H1 (cell line): Measurements from ENCODE around the gene TOM1L2. TPM values are rescaled to one million over a fixed set of nuclear protein-coding genes. Genes with fewer than 3 reads are reported as not detected.

ENCODE experiments used
- CTCF ChIA-PET: fragments of 300-600 bp; sonication (Branson Sonifier 250); formaldehyde crosslinking; loops from one replicate; lab custom pipeline; 2021; ENCODE audit not compliant: partially characterized antibody; lab: Charles Lee
- POLR2A ChIA-PET: fragments of 300-600 bp; sonication (Branson Sonifier 250); formaldehyde crosslinking; loops from one replicate; lab custom pipeline; 2021; ENCODE audit warnings: inconsistent platforms; ENCODE audit not compliant: partially characterized antibody; lab: Charles Lee
- DNase-seq, 2 experiments: peaks; one replicate each; pipeline versions ENCODE4 v3.0.0 to v3.0.0-alpha.2; 2010 to 2022; ENCODE audit warnings: low spot score in 2 of 2, low read depth in 1 of 2, mixed read lengths in 1 of 2
- FAIRE-seq: peaks from 2 replicates; lab custom pipeline; 2011; peaks lifted over from hg19 to GRCh38; lab: Jason Lieb, UNC
- H2AFZ ChIP-seq: 2 replicates; pipeline ENCODE4 v1.8.1; 2012; ENCODE audit warnings: low read length, inconsistent platforms
- H2AK5ac ChIP-seq: 2 replicates; pipeline ENCODE4 v1.6.1; 2013; ENCODE audit warnings: low read depth, low read length
- H2BK120ac ChIP-seq: replicated peaks from 2 replicates; pipeline ENCODE3; 2013; ENCODE audit warnings: low read depth, low read length, inconsistent platforms
- H2BK12ac ChIP-seq: 2 replicates; pipeline ENCODE4 v1.6.1; 2013; ENCODE audit warnings: low read depth, low read length
- H2BK15ac ChIP-seq: 2 replicates; pipeline ENCODE4 v1.6.1; 2013; ENCODE audit warnings: low read length
- H2BK20ac ChIP-seq: 2 replicates; pipeline ENCODE4 v1.6.1; 2013; ENCODE audit warnings: low read length
- H2BK5ac ChIP-seq: 2 replicates; pipeline ENCODE4 v1.6.1; 2013; ENCODE audit warnings: low read depth, low read length
- H3K14ac ChIP-seq: 2 replicates; pipeline ENCODE4 v1.6.1; 2013; ENCODE audit warnings: inconsistent platforms; ENCODE audit not compliant: insufficient read length
- H3K18ac ChIP-seq: 2 replicates; pipeline ENCODE4 v1.6.1; 2013; ENCODE audit warnings: low read length; ENCODE audit errors: extremely low read depth
- H3K23ac ChIP-seq: 2 replicates; pipeline ENCODE4 v1.6.1; 2013; ENCODE audit warnings: inconsistent platforms; ENCODE audit not compliant: insufficient read length
- H3K23me2 ChIP-seq: 2 replicates; pipeline ENCODE4 v1.6.1; 2013; ENCODE audit warnings: low read depth, low read length
- H3K27ac ChIP-seq: 2 replicates; pipeline ENCODE4 v1.6.1; 2011; ENCODE audit warnings: low read depth, low read length, inconsistent platforms
- H3K27me3 ChIP-seq, 4 experiments: replicated peaks in 1 of 4; 1 replicate in 1 of 4; 2 replicates in 3 of 4; pipeline versions ENCODE4 v1.6.1 to v1.8.1; 2011 to 2013; ENCODE audit warnings: low read length in 3 of 4, mild to moderate bottlenecking in 3 of 4, inconsistent platforms in 2 of 4, mixed read lengths in 2 of 4, moderate library complexity in 1 of 4; ENCODE audit not compliant: control insufficient read depth in 3 of 4, insufficient read depth in 3 of 4; ENCODE audit errors: extremely low read depth in 1 of 4
- H3K36me3 ChIP-seq, 4 experiments: 2 replicates each; pipeline versions ENCODE4 v1.6.1 to v1.8.1; 2011 to 2013; ENCODE audit warnings: mild to moderate bottlenecking in 4 of 4, low read length in 3 of 4, moderate library complexity in 2 of 4, control low read depth in 1 of 4, inconsistent platforms in 1 of 4; ENCODE audit not compliant: insufficient read depth in 4 of 4, control insufficient read depth in 2 of 4
- H3K4ac ChIP-seq: replicated peaks from 2 replicates; pipeline ENCODE3; 2013; ENCODE audit warnings: low read length, low read depth, mixed read lengths, inconsistent platforms; ENCODE audit not compliant: insufficient read length
- H3K4me1 ChIP-seq, 4 experiments: replicated peaks in 1 of 4; 1 replicate in 1 of 4; 2 replicates in 3 of 4; pipeline versions ENCODE4 v1.6.1 to v1.8.1; 2011 to 2013; ENCODE audit warnings: low read length in 3 of 4, inconsistent platforms in 2 of 4, mixed read lengths in 1 of 4; ENCODE audit not compliant: insufficient read depth in 4 of 4, control insufficient read depth in 3 of 4
- H3K4me2 ChIP-seq, 2 experiments: 2 replicates each; pipeline versions ENCODE4 v1.6.1 to v1.8.1; 2011 to 2013; ENCODE audit warnings: low read depth in 2 of 2, low read length in 2 of 2, control low read depth in 1 of 2, inconsistent platforms in 1 of 2, mild to moderate bottlenecking in 1 of 2; ENCODE audit not compliant: insufficient read depth in 1 of 2
- H3K4me3 ChIP-seq, 4 experiments: fragments of 200-600, 300-600 bp in 1 of 4; sonication (generic), shearing (Covaris generic), sonication (Bioruptor Twin) in 1 of 4; 2 replicates each; pipeline versions ENCODE4 v1.5.1 to v1.8.1; 2011 to 2016; ENCODE audit warnings: low read length in 4 of 4, low read depth in 3 of 4, control low read depth in 2 of 4, inconsistent platforms in 2 of 4, mild to moderate bottlenecking in 2 of 4, mixed read lengths in 1 of 4, moderate library complexity in 1 of 4; ENCODE audit not compliant: insufficient read depth in 2 of 4; ENCODE audit errors: extremely low read depth in 1 of 4
- H3K56ac ChIP-seq: replicated peaks from 2 replicates; pipeline ENCODE3; 2013; ENCODE audit warnings: low read depth, mild to moderate bottlenecking, mixed read lengths, low read length, inconsistent platforms; ENCODE audit not compliant: insufficient read length
- H3K79me1 ChIP-seq: 2 replicates; pipeline ENCODE4 v1.6.1; 2013; ENCODE audit warnings: low read depth, low read length, control low read depth
- H3K79me2 ChIP-seq, 2 experiments: 2 replicates each; pipeline versions ENCODE4 v1.6.1 to v1.8.1; 2012 to 2013; ENCODE audit warnings: low read length in 2 of 2, mild to moderate bottlenecking in 2 of 2, inconsistent platforms in 1 of 2; ENCODE audit not compliant: insufficient read depth in 2 of 2, control insufficient read depth in 1 of 2
- H3K9ac ChIP-seq, 4 experiments: replicated peaks in 1 of 4; 1 replicate in 1 of 4; 2 replicates in 3 of 4; pipeline versions ENCODE4 v1.6.1 to v1.8.1; 2011 to 2013; ENCODE audit warnings: low read depth in 3 of 4, low read length in 3 of 4, control low read depth in 2 of 4, mild to moderate bottlenecking in 2 of 4, moderate library complexity in 2 of 4, inconsistent platforms in 1 of 4; ENCODE audit errors: extremely low read depth in 1 of 4
- H3K9me3 ChIP-seq, 2 experiments: 2 replicates each; pipeline versions ENCODE4 v1.6.1 to v1.8.1; 2012 to 2013; ENCODE audit warnings: mild to moderate bottlenecking in 2 of 2, moderate library complexity in 2 of 2, control low read depth in 1 of 2, inconsistent platforms in 1 of 2, low read depth in 1 of 2, low read length in 1 of 2, mixed read lengths in 1 of 2; ENCODE audit not compliant: insufficient read depth in 2 of 2
- H4K20me1 ChIP-seq, 2 experiments: replicated peaks in 1 of 2; 2 replicates each; pipeline versions ENCODE3 to v1.8.1; 2011 to 2013; ENCODE audit warnings: inconsistent platforms in 2 of 2, low read length in 2 of 2, mild to moderate bottlenecking in 1 of 2; ENCODE audit not compliant: insufficient read depth in 2 of 2, control insufficient read depth in 1 of 2
- H4K5ac ChIP-seq: 2 replicates; pipeline ENCODE4 v1.6.1; 2013; ENCODE audit warnings: low read length, low read depth, mixed read lengths, inconsistent platforms; ENCODE audit not compliant: insufficient read length
- H4K8ac ChIP-seq: 2 replicates; pipeline ENCODE4 v1.8.0; 2013; ENCODE audit warnings: mild to moderate bottlenecking, moderate library complexity, low read length, inconsistent platforms; ENCODE audit not compliant: insufficient read depth; ENCODE audit errors: extremely low read depth
- H4K91ac ChIP-seq: replicated peaks from 2 replicates; pipeline ENCODE3; 2013; ENCODE audit warnings: low read length, mixed read lengths, inconsistent platforms; ENCODE audit not compliant: insufficient read length
- ASH2L ChIP-seq: fragments of 200-600, 300-600 bp; sonication (generic); IDR thresholded peaks from one replicate; pipeline ENCODE4 v1.7.1; 2017; ENCODE audit warnings: low read length
- CHD1 ChIP-seq: IDR thresholded peaks from 2 replicates; pipeline ENCODE4 v1.6.1; 2012; ENCODE audit warnings: low read depth, low read length, improper control_type of control experiment
- EP300 ChIP-seq, 2 experiments: IDR thresholded peaks; 1 replicate in 1 of 2; 2 replicates in 1 of 2; pipeline ENCODE4 v1.6.1; 2011 to 2012; ENCODE audit warnings: low read depth in 2 of 2, low read length in 2 of 2, mild to moderate bottlenecking in 2 of 2, borderline replicate concordance in 1 of 2, inconsistent platforms in 1 of 2, moderate library complexity in 1 of 2
- HDAC6 ChIP-seq: IDR thresholded peaks from one replicate; pipeline ENCODE4 v1.7.1; 2012; ENCODE audit warnings: low read depth, mild to moderate bottlenecking, inconsistent platforms, low read length, moderate library complexity
- KDM4A ChIP-seq: IDR thresholded peaks from one replicate; pipeline ENCODE4 v1.7.1; 2012; ENCODE audit warnings: low read depth, mild to moderate bottlenecking, moderate library complexity, low read length, inconsistent platforms; ENCODE audit not compliant: severe bottlenecking
- MAX ChIP-seq: IDR thresholded peaks from 2 replicates; pipeline ENCODE4 v1.6.1; 2012; ENCODE audit warnings: inconsistent platforms
- NANOG ChIP-seq: IDR thresholded peaks from 2 replicates; pipeline ENCODE4 v1.6.1; 2011; ENCODE audit warnings: low read length, low read depth, mild to moderate bottlenecking, inconsistent platforms; ENCODE audit not compliant: insufficient read depth, poor library complexity, severe bottlenecking
- POLR2A ChIP-seq, 2 experiments: IDR thresholded peaks; 1 replicate in 1 of 2; 2 replicates in 1 of 2; pipeline ENCODE4 v1.6.1; 2011; ENCODE audit warnings: low read depth in 2 of 2, low read length in 2 of 2, mild to moderate bottlenecking in 2 of 2; ENCODE audit errors: control extremely low read depth in 1 of 2
- RXRA ChIP-seq: IDR thresholded peaks from 2 replicates; pipeline ENCODE4 v1.6.1; 2011; ENCODE audit warnings: low read depth, mild to moderate bottlenecking, low read length, moderate library complexity; ENCODE audit not compliant: insufficient read depth
- SIRT6 ChIP-seq: IDR thresholded peaks from one replicate; pipeline ENCODE4 v1.7.1; 2012; ENCODE audit warnings: low read length, inconsistent platforms
- SUZ12 ChIP-seq: fragments of 200-600 bp; sonication (generic); IDR thresholded peaks from 2 replicates; pipeline ENCODE4 v1.6.1; 2012; ENCODE audit warnings: mild to moderate bottlenecking, inconsistent platforms, low read length, moderate library complexity, mixed read lengths
- TAF1 ChIP-seq: IDR thresholded peaks from 2 replicates; pipeline ENCODE4 v1.6.1; 2011; ENCODE audit warnings: mild to moderate bottlenecking, low read depth, low read length
- YY1 ChIP-seq: IDR thresholded peaks from 2 replicates; pipeline ENCODE4 v1.6.1; 2011; ENCODE audit warnings: low read depth, mild to moderate bottlenecking, low read length
- WGBS, 2 experiments: shearing (Covaris generic) in 1 of 2; methylation state at CpG; one replicate each; pipeline versions ENCODE4 v1.1.6 to v1.1.7; 2013 to 2015; ENCODE audit warnings: low lambda C conversion rate in 2 of 2, mixed read lengths in 2 of 2, inconsistent platforms in 1 of 2, low coverage in 1 of 2, missing lambda C conversion rate in 1 of 2; ENCODE audit not compliant: insufficient replicate concordance in 2 of 2, insufficient coverage in 1 of 2, insufficient read length in 1 of 2; ENCODE audit errors: extremely low coverage in 1 of 2, missing lambda C conversion rate in 1 of 2; 5-methylcytosine and 5-hydroxymethylcytosine counted together
- polyA plus RNA-seq, 7 experiments: library from polyadenylated mRNA; depleted of rRNA in 3 of 7; stranded (reverse) in 5 of 7; unstranded in 2 of 7; fragments of >200 nt in 5 of 7; fragments of 200-250 nt in 2 of 7; gene quantifications; 1 replicate in 5 of 7; 2 replicates in 1 of 7; 4 replicates in 1 of 7; pipeline versions ENCODE4 v1.2.1 to v1.2.3, GENCODE V29; 2011 to 2013; ENCODE audit warnings: missing spikeins in 2 of 7, mixed read lengths in 2 of 7
- total RNA-seq: library from RNA; stranded (reverse); fragmentation: NEBNext Ultra II Directional; extraction: Animal tissue kit (Norgen Biotek cat#: 25700); gene quantifications from 2 replicates; pipeline ENCODE4 v1.2.1, GENCODE V29; 2021

TOM1L2 gene
- total and polyA plus RNA-seq, 2 of the 8 experiments (the other 6 are each of a cell fraction or from before 2014, with no cell fraction given), result 2.0 to 3.4 TPM

GRCh38 chr17:18008496-18009268, 36.5 kb upstream of the TOM1L2 start:
- H3K14ac ChIP-seq, result no peak overlapping the region
- no peak overlapping the region for H2AK5ac ChIP-seq
- no peak overlapping the region for H4K5ac ChIP-seq
- DNase-seq, result no peak
- H3K56ac ChIP-seq, result no peak overlapping the region
- no peak overlapping the region for H4K8ac ChIP-seq
- no peak overlapping the region for H3K4me3 ChIP-seq
- H2AFZ ChIP-seq, result no peak overlapping the region
- no peak for FAIRE-seq
- H2BK12ac ChIP-seq, result no peak overlapping the region
- no peak overlapping the region for H2BK5ac ChIP-seq
- H3K79me2 ChIP-seq, result no peaks in the 10 kb centered on the region
- CTCF ChIA-PET, result interaction anchor here (0.6 to 7.8 kb wide), 8 partner anchors 10 to 120 kb away, joined by 3 to 49 read pairs (median 4); no protein-coding TSS in a partner anchor
- no peaks in the 10 kb centered on the region for H3K9me3 ChIP-seq
- no peak overlapping the region for H3K9ac ChIP-seq
- H3K79me1 ChIP-seq, result no peaks in the 10 kb centered on the region; the same call in 1 of the 2 replicates
- H3K36me3 ChIP-seq, result no peaks in the 10 kb centered on the region; a peak in 1 of 8 replicates
- POLR2A ChIA-PET, result interaction anchor here (0.9 to 3.3 kb wide), 2 partner anchors 8 to 19 kb away, joined by 3 to 16 read pairs; no protein-coding TSS in a partner anchor
- peaks cover 0 to 5% of the 10 kb centered on the region in 2 experiments for H4K20me1 ChIP-seq
- peaks cover 0 to 7% (median 0%) of the 10 kb centered on the region in 4 experiments; a peak in 1 of 7 replicates for H3K4me1 ChIP-seq
- H3K27ac ChIP-seq, result no peak overlapping the region
- 90% methylated on average over 5 of the region's 5 CpGs; no CpG with 5 or more reads in 1 of the 2 experiments for WGBS, 2 experiments
- H3K23me2 ChIP-seq, result no peaks in the 10 kb centered on the region
- H4K91ac ChIP-seq, result no peak overlapping the region
- H2BK15ac ChIP-seq, result no peak overlapping the region
- H2BK20ac ChIP-seq, result no peak overlapping the region
- H3K4ac ChIP-seq, result no peak overlapping the region
- no peak overlapping the region for H2BK120ac ChIP-seq
- H3K27me3 ChIP-seq, result no peaks in the 10 kb centered on the region
- no peak overlapping the region for H3K18ac ChIP-seq
- no peak overlapping the region for H3K4me2 ChIP-seq
- H3K23ac ChIP-seq, result no peak overlapping the region
- TF ChIP-seq CHD1, result no peak
- no peak for TF ChIP-seq RXRA
- no peak for TF ChIP-seq YY1
- TF ChIP-seq SUZ12, result no peak
- no peak for TF ChIP-seq NANOG
- TF ChIP-seq SIRT6, result no peak
- TF ChIP-seq ASH2L, result no peak
- no peak for TF ChIP-seq KDM4A
- TF ChIP-seq EP300 (IDR thresholded peaks at IDR 0.05; ENCODE audit: borderline replicate concordance in 1 of 2, low read depth in 2 of 2, low read length in 2 of 2), result no peak
- TF ChIP-seq POLR2A (IDR thresholded peaks at IDR 0.05; ENCODE audit: control extremely low read depth in 1 of 2, low read depth in 2 of 2, low read length in 2 of 2), result no peak
- no peak for TF ChIP-seq TAF1
- no peak for TF ChIP-seq MAX
- no peak for TF ChIP-seq HDAC6
